Loucy (cell line): ENCODE results near the gene KLF2.

Experiments used
- EZH2phosphoT487 ChIP-seq: fragments of 200-600 bp; IDR thresholded peaks from 2 replicates; pipeline ENCODE4 v1.6.1; 2018; ENCODE audit warnings: antibody characterized with exemption, mild to moderate bottlenecking, moderate library complexity, borderline replicate concordance
- TF ChIP-seq, protein P1 (sequence below): fragments of 200-600 bp; sonication (generic); conservative IDR thresholded peaks from 2 replicates; pipeline ENCODE4 v1.5.1; 2014; ENCODE audit warnings: mild to moderate bottlenecking, antibody characterized with exemption, low read length

DNA sequence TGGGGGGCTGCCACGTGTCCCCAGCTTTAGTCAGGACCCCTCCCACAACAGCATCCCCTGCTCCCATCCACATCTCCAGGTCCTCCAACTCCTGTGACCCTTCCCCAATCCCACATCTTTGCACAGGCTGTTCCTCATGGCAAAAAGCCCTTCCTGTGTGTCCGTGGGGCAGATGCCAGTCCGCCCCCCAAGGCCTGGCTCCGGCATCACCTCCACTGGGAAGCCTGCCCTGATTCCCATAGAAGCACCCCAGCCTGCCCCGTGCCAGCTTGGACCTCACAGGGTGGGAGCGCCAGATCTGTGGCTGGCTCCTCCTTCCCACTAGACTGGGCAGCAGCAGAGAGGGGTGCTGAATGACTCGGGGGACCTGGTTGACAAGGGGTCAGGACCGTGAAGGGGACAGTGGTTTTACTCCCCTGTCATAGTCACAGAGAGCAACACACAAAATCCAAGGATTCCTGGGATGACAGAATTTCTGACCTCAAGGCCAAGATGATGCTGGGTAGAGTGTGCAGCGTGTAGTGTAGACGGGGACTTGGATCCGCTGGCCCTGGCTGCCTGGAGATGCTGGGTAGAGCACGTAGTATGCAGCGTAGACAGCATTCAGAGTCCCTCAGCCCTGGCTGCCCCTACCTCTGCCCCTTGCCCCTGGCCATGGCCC lies 13.3 kb downstream of the KLF2 start:
- TF ChIP-seq, protein P1, sequence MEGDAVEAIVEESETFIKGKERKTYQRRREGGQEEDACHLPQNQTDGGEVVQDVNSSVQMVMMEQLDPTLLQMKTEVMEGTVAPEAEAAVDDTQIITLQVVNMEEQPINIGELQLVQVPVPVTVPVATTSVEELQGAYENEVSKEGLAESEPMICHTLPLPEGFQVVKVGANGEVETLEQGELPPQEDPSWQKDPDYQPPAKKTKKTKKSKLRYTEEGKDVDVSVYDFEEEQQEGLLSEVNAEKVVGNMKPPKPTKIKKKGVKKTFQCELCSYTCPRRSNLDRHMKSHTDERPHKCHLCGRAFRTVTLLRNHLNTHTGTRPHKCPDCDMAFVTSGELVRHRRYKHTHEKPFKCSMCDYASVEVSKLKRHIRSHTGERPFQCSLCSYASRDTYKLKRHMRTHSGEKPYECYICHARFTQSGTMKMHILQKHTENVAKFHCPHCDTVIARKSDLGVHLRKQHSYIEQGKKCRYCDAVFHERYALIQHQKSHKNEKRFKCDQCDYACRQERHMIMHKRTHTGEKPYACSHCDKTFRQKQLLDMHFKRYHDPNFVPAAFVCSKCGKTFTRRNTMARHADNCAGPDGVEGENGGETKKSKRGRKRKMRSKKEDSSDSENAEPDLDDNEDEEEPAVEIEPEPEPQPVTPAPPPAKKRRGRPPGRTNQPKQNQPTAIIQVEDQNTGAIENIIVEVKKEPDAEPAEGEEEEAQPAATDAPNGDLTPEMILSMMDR: no peak
- no peak for TF ChIP-seq EZH2phosphoT487
